GM23248 (cell line): ENCODE measurements around the gene SRRM5.

Experiments used
- EZH2 ChIP-seq: fragments of 200-600 bp; sonication (generic); IDR thresholded peaks from 2 replicates; pipeline ENCODE4 v1.6.1; 2018; ENCODE audit warnings: antibody characterized with exemption, mild to moderate bottlenecking; ENCODE audit not compliant: insufficient read depth, poor library complexity, severe bottlenecking
- EZH2phosphoT487 ChIP-seq: fragments of 200-600 bp; sonication (generic); IDR thresholded peaks from 2 replicates; pipeline ENCODE4 v1.6.1; 2018; ENCODE audit warnings: antibody characterized with exemption, moderate library complexity, mild to moderate bottlenecking, low read depth; ENCODE audit not compliant: insufficient read depth

DNA sequence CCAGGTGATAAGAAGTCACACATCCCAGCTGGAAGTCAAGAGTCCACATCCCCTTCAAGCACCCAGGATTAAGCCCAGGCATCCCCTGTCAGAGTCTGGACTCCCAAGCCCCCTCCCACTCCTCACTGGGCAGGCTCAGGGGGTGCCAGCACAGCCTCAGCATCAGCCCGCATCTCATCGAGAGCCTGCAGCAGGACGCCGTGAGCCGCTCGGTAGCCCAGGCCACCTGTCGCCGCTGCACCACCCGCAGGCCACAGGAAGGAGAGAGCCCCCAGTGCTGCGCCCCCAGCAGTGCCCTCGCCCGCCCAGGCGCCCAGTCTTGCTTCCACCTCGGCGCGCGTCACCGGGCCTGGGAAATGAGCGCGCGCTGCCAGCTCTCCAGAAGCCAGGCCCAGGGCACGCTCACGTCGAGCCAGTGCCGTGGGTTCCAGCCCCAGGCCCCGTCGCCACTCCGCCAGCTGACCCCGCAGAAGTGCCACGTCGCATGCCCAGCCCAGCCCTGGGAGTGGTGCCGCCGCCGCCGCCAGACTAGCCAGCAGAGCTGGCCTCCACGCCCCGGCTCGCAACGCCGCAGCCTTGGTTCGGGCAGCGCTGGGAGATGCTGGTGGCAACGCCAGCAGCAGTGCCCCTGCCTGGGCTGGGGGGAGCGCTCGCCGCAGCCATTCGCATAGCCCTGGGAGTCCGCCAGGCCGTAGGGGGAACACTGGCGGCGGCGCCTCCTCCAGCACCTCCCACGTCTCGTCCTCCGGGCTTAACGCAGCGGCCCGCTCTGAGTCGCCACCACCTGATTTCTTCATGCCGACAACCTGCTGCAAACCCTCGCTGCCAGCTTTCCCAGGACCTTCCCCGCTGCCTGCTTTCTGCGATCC lies 19.8 kb upstream of the SRRM5 start:
- TF ChIP-seq EZH2 (no peak), EZH2phosphoT487 (no peak)
